Activated CD8-positive, alpha-beta memory T cell treated with anti-CD3 and anti-CD28 coated beads for 36 hours (primary cell): ENCODE results near the gene SNX20. TPM values are rescaled to one million over a fixed set of nuclear protein-coding genes. Genes with fewer than 3 reads are reported as not detected.

Source experiments
- CTCF ChIA-PET: fragments of 350-600 bp; sonication (Branson Sonifier 250); formaldehyde crosslinking; loops from one replicate; lab custom pipeline; 2021; ENCODE audit warnings: antibody characterized with exemption; lab: Charles Lee
- POLR2A ChIA-PET: fragments of 350-600 bp; sonication (Branson Sonifier 250); formaldehyde crosslinking; loops from one replicate; lab custom pipeline; 2021; ENCODE audit warnings: antibody characterized with exemption; lab: Charles Lee
- total RNA-seq, 2 experiments: library from RNA; stranded (reverse); gene quantifications; one replicate each; pipeline ENCODE4 v1.2.3, GENCODE V29; 2021

The SNX20 gene
- total RNA-seq, 2 experiments from 2014 or later = 24.9 to 26.6 TPM

GRCh38 chr16:50631985-50632576 is 49.0 kb downstream of the SNX20 start:
- CTCF ChIA-PET = no interaction called here
- POLR2A ChIA-PET = no interaction called here

DNA sequence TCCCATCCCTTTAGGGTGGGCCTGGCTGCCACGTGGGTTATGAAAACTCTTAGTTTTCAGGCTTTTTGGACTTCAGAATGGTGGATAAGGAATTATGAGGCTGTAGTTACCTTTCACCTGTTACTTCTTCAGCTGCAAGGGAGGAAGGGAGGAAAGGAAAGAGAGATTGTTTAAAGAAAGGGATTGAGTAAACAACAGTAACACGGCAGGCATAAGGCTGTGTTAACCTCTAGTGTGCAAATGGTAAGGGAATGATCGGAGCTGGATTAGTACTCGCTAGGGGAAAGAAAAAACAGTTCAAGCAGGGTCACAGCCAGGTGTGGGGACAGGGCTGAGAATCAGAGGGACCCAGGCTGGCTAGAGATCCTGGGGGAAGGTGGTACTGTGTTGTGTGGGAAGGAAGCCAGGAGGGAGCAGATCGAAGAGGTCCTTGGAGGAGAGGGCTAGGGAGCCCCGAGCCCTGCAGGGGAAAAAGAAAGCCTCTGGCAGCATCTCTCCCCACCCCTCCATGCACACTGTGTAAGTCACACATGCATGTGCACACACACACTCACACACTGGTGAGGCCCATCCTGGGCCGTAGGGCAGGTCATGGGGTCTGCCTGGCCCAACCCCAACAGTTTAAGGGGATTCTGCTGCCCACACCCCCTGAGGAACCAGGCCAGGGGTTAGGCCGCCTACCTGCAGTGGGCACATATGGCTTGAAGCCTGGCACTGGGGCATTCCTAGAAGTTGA is 49.7 kb downstream of the SNX20 start:
- ChIA-PET POLR2A (no interaction called here), CTCF (no interaction called here)

- POLR2A ChIA-PET = no interaction called here
- CTCF ChIA-PET = no interaction called here
Observed at GRCh38 chr16:50630394-50631020, 50.6 kb downstream of the SNX20 start.

- CTCF ChIA-PET = interaction anchor here (0.7 kb wide), 1 partner anchor 94 kb away, joined by 4 read pairs; no protein-coding TSS in a partner anchor
- POLR2A ChIA-PET = no interaction called here
Observed at GRCh38 chr16:50629334-50629733, 51.8 kb downstream of the SNX20 start.

GRCh38 chr16:50628156-50628802 is 52.8 kb downstream of the SNX20 start:
- ChIA-PET POLR2A (no interaction called here), CTCF (interaction anchor here (1.5 kb wide), 1 partner anchor 25 kb away, joined by 3 read pairs; no protein-coding TSS in a partner anchor)

DNA sequence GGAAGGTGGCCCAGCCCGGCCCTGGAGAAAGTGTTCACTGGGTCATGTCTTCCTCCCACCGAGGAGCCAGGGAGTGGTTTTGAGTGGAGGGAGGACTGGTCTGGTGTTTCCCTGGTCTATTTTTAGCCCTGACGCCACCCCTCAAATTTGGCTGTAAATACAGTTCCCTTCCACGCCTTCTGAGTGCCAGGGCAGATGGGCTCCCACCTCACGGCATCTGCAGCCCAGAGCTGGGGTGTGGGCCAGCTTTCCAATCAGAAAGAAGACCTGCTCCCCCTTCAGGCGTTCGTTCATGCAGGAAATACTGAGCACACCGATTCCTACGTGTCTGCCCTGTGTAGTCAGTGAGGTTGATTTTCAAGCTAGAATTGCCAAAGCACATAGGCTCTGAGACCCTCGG is 53.7 kb downstream of the SNX20 start:
- POLR2A ChIA-PET = no interaction called here

DNA sequence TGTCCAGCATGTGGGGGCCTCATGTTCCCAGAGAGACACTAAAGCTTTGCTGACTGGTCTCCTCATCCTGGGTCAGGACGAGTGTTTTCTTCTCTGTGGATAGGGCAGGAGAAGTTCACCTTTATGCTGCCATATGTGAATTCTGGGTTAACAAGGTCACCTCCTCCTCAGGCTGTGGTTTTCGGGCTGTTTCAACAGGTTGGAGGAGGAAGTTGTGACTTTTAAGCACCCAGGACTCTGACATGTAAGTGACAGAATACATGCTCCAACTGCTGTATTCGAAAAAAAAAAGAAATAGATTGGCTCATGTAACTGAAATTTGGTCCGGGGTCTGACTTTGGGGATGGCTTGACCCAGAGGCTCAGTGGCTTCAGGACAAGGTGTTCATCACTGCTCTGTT is 54.2 kb downstream of the SNX20 start:
- POLR2A ChIA-PET = no interaction called here
- CTCF ChIA-PET = interaction anchor here (0.7 to 1.0 kb wide), 2 partner anchors 38 to 258 kb away, joined by 3 to 4 read pairs; no protein-coding TSS in a partner anchor

More for the DNA sequence above, 53.7 kb downstream of the SNX20 start:
- CTCF ChIA-PET = interaction anchor here (0.7 to 1.5 kb wide), 3 partner anchors 24 to 258 kb away, joined by 3 to 4 read pairs (median 3); no protein-coding TSS in a partner anchor

- POLR2A ChIA-PET = no interaction called here
- CTCF ChIA-PET = interaction anchor here (1.1 kb wide), 1 partner anchor 181 kb away, joined by 4 read pairs; no protein-coding TSS in a partner anchor
Observed at GRCh38 chr16:50625374-50625773, 55.7 kb downstream of the SNX20 start.

GRCh38 chr16:50624449-50624970 is 56.6 kb downstream of the SNX20 start:
- POLR2A ChIA-PET = no interaction called here
- CTCF ChIA-PET = no interaction called here

GRCh38 chr16:50622643-50623369 is 58.3 kb downstream of the SNX20 start:
- ChIA-PET CTCF (interaction anchor here (0.7 kb wide), 1 partner anchor 75 kb away, joined by 3 read pairs; no protein-coding TSS in a partner anchor), POLR2A (no interaction called here)

DNA sequence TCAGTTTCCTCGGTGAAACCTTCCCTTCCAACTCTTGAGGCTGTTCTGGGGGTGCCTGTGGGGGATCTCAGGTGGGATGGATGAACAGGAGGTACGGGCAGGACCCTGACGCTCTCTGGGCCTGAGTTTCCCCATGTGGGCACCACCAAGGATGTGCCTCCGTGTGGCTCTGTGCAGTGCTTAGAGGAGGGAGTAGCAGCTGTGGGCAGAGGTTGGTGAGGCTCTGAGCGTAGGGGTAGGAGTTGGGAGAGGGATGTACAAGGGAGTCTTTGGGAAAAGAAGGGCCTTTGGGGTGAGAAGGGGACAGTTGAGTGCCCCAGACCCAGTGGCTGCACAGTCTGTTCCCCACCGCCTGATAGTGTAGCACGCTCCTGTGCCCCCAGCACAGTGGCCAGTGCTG is 59.1 kb downstream of the SNX20 start:
- CTCF ChIA-PET = no interaction called here
- POLR2A ChIA-PET = no interaction called here

Other genes starting within 250 kb of the SNX20 start
- 1 to 10 TPM in 1 of 2 experiments, under 1 TPM in 1; 0.73 to 1.9 TPM for gene NKD1, start 132.9 kb downstream of the SNX20 start, total RNA-seq
- 1 to 10 TPM; 2.3 to 3.8 TPM for gene NOD2, start 12.3 kb upstream of the SNX20 start, total RNA-seq
- 100 to 1,000 TPM; 143 to 146 TPM for gene CYLD, start 60.8 kb upstream of the SNX20 start, total RNA-seq